NCI-H2196 (cell line): ENCODE data around the gene OPRL1.
A peak's percentile ranks its signal among the peaks of the same experiment; 100 is the strongest.
"Not testable (repeated sequence)": the region's sequence is repeated elsewhere in the genome, so short reads cannot be mapped to it uniquely, and the experiment has no call there.

Source experiments
- DNase-seq: peaks from one replicate; lab custom pipeline; 2025; ENCODE audit not compliant: unreplicated experiment; lab: John Stamatoyannopoulos, UW

Gene OPRL1

GRCh38 chr20:64114356-64114971, 34.6 kb downstream of the OPRL1 start:
- no peak for DNase-seq

DNA sequence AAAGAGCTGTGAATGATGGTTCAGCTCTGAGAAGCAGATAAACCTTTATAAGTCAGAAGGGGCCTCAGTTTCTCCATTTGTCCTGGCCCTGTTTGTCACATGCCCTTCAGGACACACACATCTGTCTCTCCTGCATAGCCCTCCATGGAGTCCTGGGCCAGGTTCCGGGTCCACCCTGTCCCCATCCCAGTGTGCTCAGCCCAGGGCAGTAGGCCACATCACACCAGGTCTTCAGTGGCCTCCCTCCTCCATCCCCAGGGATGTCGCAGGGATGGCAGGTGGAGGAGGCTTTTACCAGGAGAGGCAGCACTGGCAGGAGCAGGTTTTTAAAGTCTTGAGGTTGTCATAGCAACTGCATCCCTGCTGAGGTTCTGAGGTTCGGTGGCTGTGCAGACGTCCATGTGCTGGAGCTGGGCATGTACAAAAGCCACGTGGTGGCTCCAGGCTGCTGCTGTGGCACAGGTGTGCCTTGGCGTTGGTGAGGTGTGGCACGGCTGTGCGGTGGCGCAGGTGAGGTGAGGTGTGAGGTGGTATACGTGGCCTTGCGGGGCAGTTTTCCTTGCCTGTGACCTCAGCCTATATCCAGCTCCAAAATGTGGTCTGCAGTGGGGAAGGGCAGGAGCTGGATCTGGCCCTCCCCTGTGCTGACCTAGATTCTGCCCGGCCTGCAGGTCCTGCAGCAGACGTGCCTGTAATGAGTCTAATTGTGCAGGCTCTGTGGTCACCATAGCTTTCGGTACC, 35.5 kb downstream of the OPRL1 start:
- no peak for DNase-seq

- DNase-seq: no peak
These were observed 36.1 kb downstream of the OPRL1 start for GRCh38 chr20:64116016-64116415.

DNA sequence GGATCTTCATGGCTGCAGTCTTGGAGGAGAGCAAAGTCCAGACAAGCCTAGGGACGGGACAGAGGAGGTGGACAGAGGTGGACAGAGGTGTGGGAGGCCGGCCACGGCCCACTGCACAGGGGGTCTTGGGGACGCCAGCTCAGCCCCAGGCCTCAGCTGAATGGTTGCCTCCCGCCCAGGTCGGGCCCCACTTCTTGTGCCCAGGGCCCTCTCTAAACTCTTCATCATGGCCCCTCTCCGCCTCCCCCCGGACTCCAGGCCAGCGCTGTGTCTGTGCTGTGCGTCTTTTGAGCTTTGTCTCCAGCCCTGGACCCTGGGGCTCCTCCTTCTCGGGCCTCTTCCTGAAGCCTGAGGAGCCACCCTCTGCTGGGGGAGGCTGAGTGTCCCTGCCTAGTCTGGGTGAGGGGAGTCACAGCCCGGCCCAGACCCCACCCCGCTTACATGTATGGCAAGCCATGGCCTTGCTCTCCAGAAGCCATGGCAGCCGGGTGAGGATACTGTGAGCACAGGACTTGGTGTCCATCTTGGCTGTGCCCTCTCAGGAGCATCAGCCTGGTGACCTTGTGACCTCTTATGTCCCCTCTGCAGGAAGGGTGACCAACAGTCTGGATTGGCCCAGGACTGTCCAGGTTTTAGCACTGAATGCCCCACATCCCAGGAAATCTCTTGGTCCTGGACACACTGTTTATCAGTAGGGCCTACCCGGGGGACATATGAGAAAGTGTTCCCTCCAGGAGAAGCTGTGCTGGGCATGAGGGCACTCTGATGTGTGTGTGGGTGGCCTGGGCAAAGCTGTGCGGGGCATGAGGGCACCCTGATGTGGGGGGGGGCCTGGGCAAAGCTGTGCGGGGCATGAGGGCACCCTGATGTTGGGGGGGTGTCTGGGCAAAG, 36.9 kb downstream of the OPRL1 start:
- DNase-seq: no peak

- DNase-seq: not testable (repeated sequence)
These were observed 37.5 kb downstream of the OPRL1 start for GRCh38 chr20:64117432-64117777.

DNA sequence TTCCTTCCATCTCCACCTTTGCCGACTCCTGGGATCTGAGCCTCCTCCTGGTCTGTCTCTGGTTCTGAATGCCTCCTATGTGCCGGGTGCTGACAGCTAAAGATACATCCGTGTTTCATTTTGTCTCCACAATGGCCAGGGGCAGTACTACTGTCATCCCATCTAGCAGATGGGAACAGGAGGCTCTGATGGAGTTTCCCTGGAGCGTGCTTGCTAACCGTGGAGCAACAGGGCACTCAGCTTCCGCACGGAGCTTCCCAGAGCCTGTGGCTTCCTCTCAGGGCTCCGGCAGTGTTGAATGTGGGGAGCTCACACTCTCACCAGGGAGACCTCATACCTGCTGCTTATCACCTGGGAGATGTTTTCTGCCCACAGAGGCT, 39.4 kb downstream of the OPRL1 start:
- DNase-seq: no peak

DNA sequence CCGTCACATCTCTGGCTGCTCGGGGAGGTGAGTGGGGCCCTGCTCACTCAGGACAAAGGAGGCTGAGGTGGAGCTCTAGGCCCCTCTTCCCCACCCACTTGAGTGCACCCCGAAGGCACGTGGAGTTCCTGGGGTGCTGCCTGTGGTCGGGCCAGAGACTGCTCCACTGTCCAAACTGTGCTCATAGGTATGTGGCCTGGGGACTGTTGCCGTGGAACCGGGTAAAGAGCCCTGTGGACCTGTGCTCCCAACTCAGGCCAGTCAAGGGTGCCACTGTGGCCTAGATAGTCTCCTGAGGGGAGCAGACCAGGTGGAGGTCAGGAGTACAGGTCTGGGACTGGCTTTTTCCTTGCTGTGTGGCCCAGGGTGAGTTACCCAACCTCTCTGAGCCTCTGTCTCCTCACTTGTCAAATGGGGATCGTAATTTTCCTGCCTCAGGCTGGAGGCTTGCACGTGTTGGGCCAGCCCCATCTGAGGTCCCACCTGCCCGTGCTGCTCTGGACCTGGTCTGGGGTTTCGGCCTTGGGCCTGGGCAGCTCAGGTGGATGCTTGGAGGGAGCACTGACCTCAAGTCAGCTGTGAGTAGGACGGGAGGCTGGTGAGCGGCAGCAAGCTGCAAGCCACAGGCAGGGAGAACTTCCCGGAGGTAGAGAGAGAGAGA, 39.9 kb downstream of the OPRL1 start:
- no peak for DNase-seq

DNA sequence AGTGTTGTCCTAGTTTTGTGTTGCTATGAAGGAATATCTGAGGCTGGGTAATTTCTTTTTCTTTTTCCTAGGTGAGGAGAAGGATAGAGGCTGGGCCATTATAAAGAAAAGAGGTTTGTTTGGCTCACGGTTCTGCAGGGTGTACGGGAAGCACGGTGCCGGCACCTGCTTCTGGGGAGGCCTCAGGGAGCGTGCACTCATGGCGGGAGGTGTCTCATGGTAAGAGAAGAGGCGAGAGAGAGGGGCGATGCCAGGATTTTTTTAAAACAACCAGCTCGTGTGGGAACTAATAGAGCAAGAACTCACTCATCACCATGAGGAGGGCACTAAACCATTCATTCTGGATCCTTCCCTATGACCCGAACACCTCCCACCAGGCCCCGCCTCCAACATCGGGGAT, 41.7 kb downstream of the OPRL1 start:
- no peak for DNase-seq

DNA sequence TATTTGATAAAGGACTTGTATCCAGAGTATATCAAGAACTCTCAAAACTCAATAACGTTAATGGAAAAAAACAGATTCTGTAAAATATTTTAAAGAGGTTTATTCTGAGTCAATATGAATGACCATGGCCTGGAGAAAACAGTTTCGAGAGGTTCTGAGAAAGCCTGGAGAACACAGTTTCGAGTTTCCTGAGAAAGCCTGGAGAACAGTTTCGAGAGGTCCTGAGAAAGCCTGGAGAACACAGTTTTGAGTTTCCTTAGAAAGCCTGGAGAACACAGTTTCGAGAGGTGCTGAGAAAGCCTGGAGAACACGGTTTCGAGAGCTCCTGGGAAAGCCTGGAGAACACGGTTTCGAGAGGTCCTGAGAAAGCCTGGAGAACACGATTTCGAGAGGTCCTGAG, 43.0 kb downstream of the OPRL1 start:
- not testable (repeated sequence) for DNase-seq

DNA sequence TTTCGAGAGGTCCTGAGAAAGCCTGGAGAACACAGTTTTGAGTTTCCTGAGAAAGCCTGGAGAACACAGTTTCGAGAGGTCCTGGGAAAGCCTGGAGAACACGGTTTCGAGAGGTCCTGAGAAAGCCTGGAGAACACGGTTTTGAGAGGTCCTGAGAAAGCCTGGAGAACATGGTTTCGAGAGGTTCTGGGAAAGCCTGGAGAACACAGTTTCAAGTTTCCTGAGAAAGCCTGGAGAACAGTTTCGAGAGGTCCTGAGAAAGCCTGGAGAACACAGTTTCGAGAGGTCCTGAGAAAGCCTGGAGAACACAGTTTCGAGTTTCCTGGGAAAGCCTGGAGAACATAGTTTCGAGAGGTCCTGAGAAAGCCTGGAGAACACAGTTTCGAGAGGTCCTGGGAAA, 43.6 kb downstream of the OPRL1 start:
- DNase-seq: not testable (repeated sequence)

DNA sequence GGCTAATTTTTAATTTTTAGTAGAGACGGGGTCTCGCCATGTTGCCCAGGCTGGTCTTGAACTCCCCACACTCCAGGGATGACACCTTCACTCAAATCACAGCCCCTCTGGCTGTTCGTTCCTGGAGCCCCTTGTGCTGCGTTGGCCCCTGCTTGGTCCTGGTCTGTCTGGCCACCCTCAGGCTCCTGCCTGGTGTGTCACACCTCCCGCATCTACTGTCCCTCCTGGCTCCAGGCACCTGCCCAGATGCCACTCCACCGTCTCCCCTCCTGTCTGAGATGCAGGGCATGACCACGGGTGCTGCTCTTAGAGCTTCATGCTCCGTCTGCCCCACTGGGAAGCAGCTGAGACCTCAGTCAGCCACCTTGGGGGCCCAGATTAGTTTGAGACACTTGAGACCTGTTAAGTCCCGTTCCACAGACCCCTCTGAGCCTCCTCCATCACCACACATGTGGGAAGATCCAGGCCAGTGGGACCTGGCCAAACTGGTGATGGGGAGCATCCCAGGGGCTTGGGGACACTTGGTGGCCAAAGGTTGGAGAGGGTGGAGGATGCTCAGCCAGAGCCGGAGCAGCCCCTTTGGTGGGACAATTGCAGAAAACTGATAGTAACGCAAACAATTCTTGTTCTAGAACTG, 49.4 kb downstream of the OPRL1 start:
- no peak for DNase-seq

DNA sequence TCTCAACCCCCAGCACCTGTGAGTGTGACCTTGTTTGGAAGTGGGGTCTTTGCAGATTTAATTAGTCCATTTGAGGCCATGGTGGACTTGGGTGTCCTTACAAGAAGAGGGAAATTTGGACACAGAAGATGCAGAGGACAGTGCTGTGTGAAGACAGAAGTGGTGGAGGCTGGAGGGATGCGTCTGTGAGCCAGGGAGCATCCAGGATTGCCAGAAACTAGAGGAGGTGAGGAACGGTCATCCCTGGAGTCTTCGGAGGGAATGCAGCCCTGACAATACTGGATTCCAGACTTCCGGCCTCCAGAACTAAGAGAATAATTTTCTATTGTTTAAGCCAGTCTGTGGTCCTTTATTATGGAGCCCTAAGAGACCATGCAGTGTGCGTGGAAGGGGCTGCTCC, 50.4 kb downstream of the OPRL1 start:
- no peak for DNase-seq

GRCh38 chr20:64130876-64131275, 51.0 kb downstream of the OPRL1 start:
- no peak for DNase-seq

DNA sequence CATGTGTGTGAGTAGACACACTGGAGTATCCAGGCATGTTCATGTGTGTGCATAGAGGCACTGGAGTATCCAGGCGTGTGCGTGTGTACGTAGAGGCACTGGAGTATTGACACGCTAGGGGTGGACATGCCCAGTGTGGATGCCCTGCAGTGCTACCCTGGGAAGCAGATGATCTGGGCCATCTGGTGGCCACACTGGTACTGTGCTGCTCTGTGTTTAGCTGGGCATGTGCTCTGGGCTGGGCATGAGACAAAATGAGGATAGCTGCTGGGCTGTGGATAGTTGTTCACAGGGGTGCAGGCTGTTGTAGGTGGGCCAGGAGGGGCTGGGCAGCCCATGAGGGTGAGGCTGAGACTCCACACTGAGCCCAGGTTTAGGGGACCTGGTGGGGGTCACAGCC, 51.5 kb downstream of the OPRL1 start:
- DNase-seq: peak; percentile 49

DNA sequence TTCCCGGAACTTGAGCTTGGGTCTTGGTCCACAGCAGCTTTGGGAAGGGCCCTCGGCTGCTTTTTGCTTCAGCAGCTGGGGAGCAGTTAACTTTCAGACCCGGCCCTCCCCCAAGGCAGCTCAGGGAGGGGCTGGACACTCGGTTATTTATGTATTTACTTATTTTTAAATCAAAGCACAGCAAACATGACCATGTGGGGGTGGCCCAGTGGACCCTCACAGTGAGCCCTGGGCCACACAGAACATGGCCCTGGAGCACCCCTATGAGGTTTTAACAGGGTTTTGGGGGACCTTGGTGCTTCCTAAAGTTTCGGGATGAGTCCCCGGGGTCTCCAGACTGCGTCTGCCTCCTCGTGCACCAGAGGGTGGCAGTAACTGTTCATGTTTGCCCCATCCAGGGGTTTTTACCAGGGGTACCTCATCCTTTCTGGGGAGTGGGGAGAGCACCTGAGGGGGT, 54.1 kb downstream of the OPRL1 start:
- DNase-seq: no peak

DNA sequence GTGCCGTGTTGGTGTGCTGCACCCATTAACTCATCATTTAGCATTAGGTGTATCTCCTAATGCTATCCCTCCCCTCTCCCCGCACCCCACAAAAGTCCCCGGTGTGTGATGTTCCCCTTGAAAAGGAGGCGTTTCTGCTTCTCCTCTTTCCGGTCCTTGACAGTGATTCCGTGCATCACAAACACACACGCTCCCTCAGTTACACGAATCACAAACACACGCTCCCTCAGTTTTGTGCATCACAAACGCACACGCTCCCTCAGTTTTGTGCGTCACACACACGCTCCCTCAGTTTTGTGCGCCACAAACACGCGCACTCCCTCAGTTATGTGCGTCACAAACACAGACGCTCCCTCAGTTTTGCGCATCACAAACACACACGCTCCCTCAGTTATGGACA, 54.9 kb downstream of the OPRL1 start:
- not testable (repeated sequence) for DNase-seq

GRCh38 chr20:64136004-64136710, 56.3 kb downstream of the OPRL1 start:
- DNase-seq: no peak

GRCh38 chr20:64137598-64138031, 57.7 kb downstream of the OPRL1 start:
- no peak for DNase-seq

- no peak for DNase-seq
These were observed 58.5 kb downstream of the OPRL1 start for GRCh38 chr20:64138276-64138815.
